ENCODE data around the gene OR9Q1.

The OR9Q1 gene

DNA sequence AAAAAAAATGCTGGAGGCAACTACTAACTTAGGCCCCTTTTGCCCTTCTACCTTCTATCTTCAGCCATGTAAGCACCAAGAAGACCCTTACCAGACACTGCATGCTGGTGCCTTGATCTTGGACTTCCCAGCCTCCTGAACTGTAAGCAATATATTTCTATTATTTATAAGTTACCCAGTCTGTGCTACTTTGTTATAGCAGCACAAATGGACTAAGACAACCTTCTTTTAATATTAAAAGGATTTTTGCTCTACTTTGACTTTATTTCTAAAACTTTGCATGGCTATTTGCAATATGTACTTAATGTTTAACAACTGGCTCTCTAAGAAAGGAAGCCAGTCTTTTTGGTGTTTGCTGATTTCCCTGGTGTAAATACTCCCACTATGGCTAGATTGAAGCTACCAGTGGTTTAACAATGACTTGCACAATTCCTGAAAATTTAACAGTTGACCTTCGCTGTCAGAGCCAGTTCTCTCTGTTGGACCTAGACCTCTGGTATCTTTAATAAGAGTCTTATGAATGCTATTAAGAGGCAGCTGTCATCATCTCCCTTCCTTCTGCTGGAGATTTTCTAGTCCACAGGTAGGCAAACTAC, 32.2 kb downstream of the OR9Q1 start:
- DNase-seq: no peak
- H3K27me3 Mint-ChIP-seq: peaks cover 6 to 13% of the 10 kb centered on the region in 2 donors
- H3K9me3 Mint-ChIP-seq: no peaks in the 10 kb centered on the region
- ATAC-seq (replicated peaks): no peak
- no peak overlapping the region for H3K27ac Mint-ChIP-seq
- H3K4me1 Mint-ChIP-seq (ENCODE audit: low read depth in 2 of 2): no peaks in the 10 kb centered on the region
- no peak overlapping the region for H3K4me3 Mint-ChIP-seq
- no peaks in the 10 kb centered on the region for H3K36me3 Mint-ChIP-seq (ENCODE audit: insufficient read depth)

DNA sequence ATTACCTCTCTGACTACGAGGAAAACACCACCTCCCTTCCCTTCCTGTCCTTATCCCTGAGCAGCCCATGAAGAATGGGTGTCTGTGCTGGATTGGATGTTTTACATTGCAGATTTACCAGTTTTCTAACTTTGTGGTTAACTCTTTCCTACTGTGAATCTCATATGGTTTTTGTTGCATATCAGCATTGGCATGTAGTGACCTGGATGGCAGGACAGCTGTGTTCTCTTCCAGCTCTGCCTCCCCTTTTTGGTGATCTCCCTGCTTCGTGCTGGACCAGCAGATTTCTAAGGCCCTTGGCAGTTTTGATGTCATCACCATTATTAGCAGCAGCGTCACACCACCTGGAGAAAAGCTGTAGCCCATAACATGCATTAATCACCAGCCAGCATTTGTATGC, 33.8 kb downstream of the OR9Q1 start:
- no peak for ATAC-seq (replicated peaks)
- DNase-seq: no peak
- Mint-ChIP-seq H3K27me3 (peaks cover 6 to 13% of the 10 kb centered on the region in 2 donors), H3K4me1 (ENCODE audit: low read depth in 2 of 2) (no peaks in the 10 kb centered on the region), H3K4me3 (no peak overlapping the region), H3K9me3 (no peaks in the 10 kb centered on the region), H3K27ac (no peak overlapping the region), H3K36me3 (ENCODE audit: insufficient read depth) (no peaks in the 10 kb centered on the region)

DNA sequence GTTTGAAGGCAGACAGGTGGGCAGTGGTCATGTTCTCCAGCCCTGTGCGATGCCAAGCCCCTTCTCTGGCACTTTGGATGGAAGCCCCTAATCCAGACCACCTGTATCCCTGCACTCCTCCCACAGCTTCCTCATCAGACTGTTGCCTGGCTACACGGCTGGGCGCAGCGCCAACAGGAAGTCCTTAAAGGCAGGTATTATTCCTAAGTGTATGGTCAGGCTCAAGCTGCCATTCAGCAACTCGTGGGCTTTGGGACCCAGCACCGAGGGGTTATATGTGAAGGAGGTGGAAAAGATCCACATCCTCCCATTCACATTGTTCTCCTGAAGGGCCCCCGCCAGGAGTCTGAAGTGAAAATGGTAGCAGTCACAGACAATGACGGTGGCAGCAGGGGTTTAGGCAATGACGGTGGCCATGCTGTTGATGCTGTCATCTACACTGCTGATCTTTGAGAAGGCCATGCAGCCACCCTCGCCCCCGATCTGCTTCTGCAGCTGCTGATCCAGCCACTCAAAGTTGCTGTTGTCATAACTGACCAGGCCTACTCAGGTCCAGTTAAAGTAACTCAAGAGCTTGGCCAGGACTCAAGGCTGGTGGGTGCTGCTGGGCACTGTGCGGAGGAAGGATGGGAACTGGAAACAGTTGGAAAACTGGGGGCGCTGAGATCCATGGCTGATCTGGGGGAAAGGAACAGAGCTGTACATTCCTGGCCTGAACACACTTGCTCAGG, 34.8 kb downstream of the OR9Q1 start:
- Mint-ChIP-seq H3K36me3 (ENCODE audit: insufficient read depth) (no peaks in the 10 kb centered on the region), H3K27me3 (peaks cover 6 to 13% of the 10 kb centered on the region in 2 donors), H3K4me1 (ENCODE audit: low read depth in 2 of 2) (no peaks in the 10 kb centered on the region), H3K27ac (no peak overlapping the region), H3K4me3 (no peak overlapping the region), H3K9me3 (no peaks in the 10 kb centered on the region)
- ATAC-seq (replicated peaks) (no peak), DNase-seq (no peak)

GRCh38 chr11:58059007-58059350, 35.3 kb downstream of the OR9Q1 start:
- Mint-ChIP-seq H3K9me3 (no peaks in the 10 kb centered on the region), H3K27me3 (peaks cover 8 to 13% of the 10 kb centered on the region in 2 donors), H3K4me3 (no peak overlapping the region), H3K36me3 (ENCODE audit: insufficient read depth) (no peaks in the 10 kb centered on the region), H3K4me1 (ENCODE audit: low read depth in 2 of 2) (no peaks in the 10 kb centered on the region), H3K27ac (no peak overlapping the region)
- DNase-seq (no peak), ATAC-seq (replicated peaks) (no peak)

- Mint-ChIP-seq H3K27ac (no peak overlapping the region), H3K4me3 (no peak overlapping the region), H3K9me3 (no peaks in the 10 kb centered on the region), H3K27me3 (peaks cover 17 to 25% of the 10 kb centered on the region in 2 donors), H3K4me1 (ENCODE audit: low read depth in 2 of 2) (no peaks in the 10 kb centered on the region), H3K36me3 (ENCODE audit: insufficient read depth) (no peaks in the 10 kb centered on the region)
- no peak for DNase-seq
- ATAC-seq (replicated peaks): no peak
These were observed 36.9 kb downstream of the OR9Q1 start for GRCh38 chr11:58060535-58060934.

GRCh38 chr11:58060939-58061672, 37.4 kb downstream of the OR9Q1 start:
- peaks cover 17 to 26% of the 10 kb centered on the region in 2 donors for H3K27me3 Mint-ChIP-seq
- H3K4me3 Mint-ChIP-seq: no peak overlapping the region
- ATAC-seq (replicated peaks) (no peak), DNase-seq (no peak)
- H3K27ac Mint-ChIP-seq: no peak overlapping the region
- no peaks in the 10 kb centered on the region for H3K36me3 Mint-ChIP-seq (ENCODE audit: insufficient read depth)
- H3K9me3 Mint-ChIP-seq: no peaks in the 10 kb centered on the region
- no peaks in the 10 kb centered on the region for H3K4me1 Mint-ChIP-seq (ENCODE audit: low read depth in 2 of 2)

- Mint-ChIP-seq H3K27me3 (peaks cover 17 to 26% of the 10 kb centered on the region in 2 donors), H3K4me3 (no peak overlapping the region), H3K4me1 (ENCODE audit: low read depth in 2 of 2) (no peaks in the 10 kb centered on the region), H3K27ac (no peak overlapping the region), H3K36me3 (ENCODE audit: insufficient read depth) (no peaks in the 10 kb centered on the region), H3K9me3 (no peaks in the 10 kb centered on the region)
- DNase-seq (no peak), ATAC-seq (replicated peaks) (no peak)
These were observed 38.1 kb downstream of the OR9Q1 start for GRCh38 chr11:58061813-58062212.

- Mint-ChIP-seq H3K4me3 (no peak overlapping the region), H3K9me3 (no peaks in the 10 kb centered on the region), H3K27me3 (peaks cover 13 to 24% of the 10 kb centered on the region in 2 donors), H3K4me1 (ENCODE audit: low read depth in 2 of 2) (no peaks in the 10 kb centered on the region), H3K27ac (no peak overlapping the region), H3K36me3 (ENCODE audit: insufficient read depth) (no peaks in the 10 kb centered on the region)
- DNase-seq: no peak
- ATAC-seq (replicated peaks): no peak
These were observed 44.0 kb downstream of the OR9Q1 start for GRCh38 chr11:58067685-58068084.

DNA sequence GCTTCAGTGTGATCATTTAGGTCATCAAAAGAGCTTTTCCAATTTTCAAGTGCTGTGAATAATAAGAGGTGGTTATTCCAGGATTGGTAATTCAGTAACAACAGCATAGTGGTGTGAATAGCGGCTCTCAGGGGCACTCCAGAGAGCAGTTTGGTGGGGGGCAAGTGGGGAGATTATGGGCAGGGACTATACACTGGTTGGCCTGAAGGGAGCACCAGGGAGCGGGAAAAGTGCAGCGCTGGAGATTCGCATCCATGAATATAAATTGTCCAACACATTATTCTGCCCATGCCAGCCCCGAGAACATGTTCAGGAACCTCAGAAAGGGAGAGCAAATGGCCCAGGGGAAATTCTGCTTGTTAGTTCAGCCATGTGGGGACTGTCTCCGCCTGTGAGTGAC, 45.0 kb downstream of the OR9Q1 start:
- Mint-ChIP-seq H3K27ac (no peak overlapping the region), H3K4me3 (no peak overlapping the region), H3K36me3 (ENCODE audit: insufficient read depth) (no peaks in the 10 kb centered on the region), H3K9me3 (peaks cover 0 to under 1% of the 10 kb centered on the region in 2 donors), H3K4me1 (ENCODE audit: low read depth in 2 of 2) (no peaks in the 10 kb centered on the region), H3K27me3 (peaks cover 13 to 24% of the 10 kb centered on the region in 2 donors)
- ATAC-seq (replicated peaks): no peak
- DNase-seq: no peak

DNA sequence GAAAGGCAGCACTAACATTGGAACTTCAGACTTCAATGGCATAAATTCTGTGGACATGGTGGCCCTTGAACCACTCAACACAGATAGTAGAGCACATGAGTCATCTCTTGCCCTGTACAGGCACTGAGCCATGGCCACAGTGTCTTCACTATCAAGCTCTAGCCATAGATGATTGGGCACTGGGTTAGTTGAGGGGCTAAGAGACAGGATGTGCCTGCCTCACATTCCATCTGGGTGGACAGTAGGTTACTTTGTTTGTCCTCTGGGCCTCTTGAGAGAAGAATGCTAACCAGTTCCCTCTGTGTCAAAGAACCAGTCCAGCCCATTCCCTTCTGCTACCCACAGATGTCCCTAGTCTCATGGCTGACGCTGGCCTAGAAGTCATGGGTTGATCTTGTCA, 46.9 kb downstream of the OR9Q1 start:
- peaks cover 0 to 5% of the 10 kb centered on the region in 2 donors for H3K9me3 Mint-ChIP-seq
- no peak overlapping the region for H3K27ac Mint-ChIP-seq
- H3K27me3 Mint-ChIP-seq: peaks cover 0 to 13% of the 10 kb centered on the region in 2 donors
- ATAC-seq (replicated peaks) (no peak), DNase-seq (no peak)
- H3K4me3 Mint-ChIP-seq: no peak overlapping the region
- no peaks in the 10 kb centered on the region for H3K36me3 Mint-ChIP-seq (ENCODE audit: insufficient read depth)
- H3K4me1 Mint-ChIP-seq (ENCODE audit: low read depth in 2 of 2): no peaks in the 10 kb centered on the region

DNA sequence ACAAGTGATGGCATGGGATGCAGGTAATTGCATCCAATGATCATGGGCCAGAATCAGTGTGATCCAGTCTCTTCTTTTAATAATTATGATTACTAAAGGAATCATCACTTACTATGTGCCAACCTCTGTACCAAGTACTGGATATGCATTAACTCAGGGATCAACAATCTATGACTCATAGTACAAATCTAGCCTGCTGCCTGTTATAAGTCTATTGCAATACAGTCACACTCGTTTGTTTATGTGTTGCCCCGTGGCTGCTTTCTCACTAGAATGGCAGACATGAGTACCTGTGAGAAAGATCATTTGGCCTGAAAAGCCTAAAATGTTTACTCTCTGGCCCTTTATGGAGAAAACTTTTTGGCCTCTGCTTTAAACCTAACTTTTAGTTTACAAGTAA, 52.1 kb downstream of the OR9Q1 start:
- no peak for DNase-seq
- Mint-ChIP-seq H3K27me3 (peaks cover 0 to under 1% of the 10 kb centered on the region in 2 donors), H3K9me3 (peaks cover 0 to 5% of the 10 kb centered on the region in 2 donors), H3K27ac (no peak overlapping the region), H3K4me1 (ENCODE audit: low read depth in 2 of 2) (no peaks in the 10 kb centered on the region), H3K36me3 (ENCODE audit: insufficient read depth) (no peaks in the 10 kb centered on the region), H3K4me3 (no peak overlapping the region)
- ATAC-seq (replicated peaks): no peak

- Mint-ChIP-seq H3K27ac (no peak overlapping the region), H3K36me3 (ENCODE audit: insufficient read depth) (peaks cover 3% of the 10 kb centered on the region), H3K4me1 (ENCODE audit: low read depth in 2 of 2) (no peaks in the 10 kb centered on the region), H3K27me3 (peaks cover 7 to 12% of the 10 kb centered on the region in 2 donors), H3K9me3 (no peaks in the 10 kb centered on the region), H3K4me3 (no peak overlapping the region)
- ATAC-seq (replicated peaks) (no peak), DNase-seq (no peak)
These were observed 62.8 kb downstream of the OR9Q1 start for GRCh38 chr11:58086528-58086927.

DNA sequence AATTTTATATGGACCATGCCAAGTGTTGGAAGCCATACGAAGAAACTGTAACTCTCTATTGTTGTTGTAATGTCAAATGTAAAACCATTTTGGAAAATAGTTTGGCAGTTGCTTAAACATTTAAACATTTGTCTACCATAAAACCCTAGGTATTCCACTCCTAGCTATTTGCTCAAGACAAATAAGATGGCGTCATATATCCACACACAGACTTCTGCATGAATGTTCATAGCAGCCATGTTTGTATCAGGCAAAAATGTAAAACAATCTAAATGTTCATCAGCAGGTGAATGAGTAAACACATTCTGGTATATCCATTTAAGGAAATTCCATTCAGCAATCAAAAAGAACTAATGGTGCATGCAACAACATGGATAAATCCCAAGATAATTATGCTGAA, 73.8 kb downstream of the OR9Q1 start:
- DNase-seq (no peak), ATAC-seq (replicated peaks) (no peak)
- H3K36me3 Mint-ChIP-seq (ENCODE audit: insufficient read depth): no peaks in the 10 kb centered on the region
- H3K27ac Mint-ChIP-seq: no peak overlapping the region
- peaks cover 0 to 5% of the 10 kb centered on the region in 2 donors for H3K27me3 Mint-ChIP-seq
- H3K9me3 Mint-ChIP-seq: peaks cover 4 to 6% of the 10 kb centered on the region in 2 donors
- no peak overlapping the region for H3K4me3 Mint-ChIP-seq
- no peaks in the 10 kb centered on the region for H3K4me1 Mint-ChIP-seq (ENCODE audit: low read depth in 2 of 2)

- no peak overlapping the region for H3K27ac Mint-ChIP-seq
- no peaks in the 10 kb centered on the region for H3K36me3 Mint-ChIP-seq (ENCODE audit: insufficient read depth)
- H3K4me3 Mint-ChIP-seq: no peak overlapping the region
- DNase-seq: no peak
- peaks cover 4 to 25% of the 10 kb centered on the region in 2 donors for H3K27me3 Mint-ChIP-seq
- no peak for ATAC-seq (replicated peaks)
- H3K4me1 Mint-ChIP-seq (ENCODE audit: low read depth in 2 of 2): no peaks in the 10 kb centered on the region
- peaks cover 0 to 8% of the 10 kb centered on the region in 2 donors for H3K9me3 Mint-ChIP-seq
These were observed 97.4 kb downstream of the OR9Q1 start for GRCh38 chr11:58121096-58121495.

Data from effector memory CD8-positive, alpha-beta T cell (primary cell).